GM21717 (cell line): ENCODE data around the gene PEX16.

Source experiments
- ATAC-seq: cut with Tn5 transposase; IDR thresholded peaks from one replicate; pipeline ENCODE4 v1.9.1; 2021; ENCODE audit warnings: mild to moderate bottlenecking, moderate library complexity; ENCODE audit not compliant: unreplicated experiment

The PEX16 gene

DNA sequence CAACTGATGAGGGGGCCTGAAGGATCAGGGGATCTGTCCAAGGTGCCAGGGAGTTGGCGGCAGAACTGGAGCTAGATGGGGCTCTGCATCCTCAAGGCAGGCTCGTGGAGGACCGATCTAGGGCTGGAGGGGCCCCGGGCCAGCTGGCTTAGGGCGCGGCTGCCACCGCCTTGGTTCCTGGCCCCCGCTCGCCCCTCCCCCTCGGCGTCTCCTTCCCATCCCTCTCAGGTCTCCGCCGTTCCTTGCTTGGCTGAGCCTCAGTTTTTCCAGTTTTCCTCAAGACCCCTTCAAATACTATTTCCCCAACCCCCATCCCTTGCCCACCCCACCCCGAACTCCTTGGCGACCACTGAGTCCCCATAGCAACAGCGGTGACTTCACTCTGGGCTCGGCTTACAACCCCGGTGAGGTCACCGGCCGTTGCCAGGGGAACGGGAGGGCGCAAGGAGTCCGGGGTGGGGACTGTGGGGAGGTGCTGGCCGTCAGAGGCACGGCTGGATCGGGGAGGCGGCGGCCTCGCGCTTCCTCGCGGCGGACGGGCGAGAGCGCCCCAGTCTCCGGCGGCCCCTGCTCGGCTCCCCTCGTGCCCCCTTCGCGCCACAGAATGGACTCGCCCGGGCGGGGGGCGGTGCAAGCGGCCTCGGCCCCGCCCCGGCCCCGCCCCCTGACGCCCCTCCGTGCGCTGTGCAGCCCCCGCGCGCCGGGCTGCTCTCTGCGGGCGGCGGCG is 18.1 kb downstream of the PEX16 start:
- ATAC-seq: no peak

DNA sequence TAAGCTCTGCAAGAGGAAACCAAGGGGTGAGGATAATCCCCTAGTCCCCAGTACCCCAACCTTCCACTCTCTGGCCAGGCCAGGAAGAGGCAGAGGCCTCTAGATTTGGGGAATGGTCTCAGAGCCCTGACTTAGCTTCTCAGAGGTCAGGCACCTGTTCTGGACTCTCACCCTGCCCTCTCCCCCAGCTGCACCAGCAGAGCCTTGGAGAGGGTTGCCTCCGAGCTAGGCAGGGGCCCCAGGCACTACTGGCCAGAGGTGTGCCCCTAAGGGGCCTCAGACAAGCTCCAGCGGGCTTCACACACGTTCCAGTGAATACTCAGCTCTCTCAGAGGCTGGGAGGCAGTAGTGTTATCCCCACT is 18.6 kb downstream of the PEX16 start:
- no peak for ATAC-seq

GRCh38 chr11:45897556-45897955 is 20.1 kb downstream of the PEX16 start:
- no peak for ATAC-seq

- no peak for ATAC-seq
Observed at GRCh38 chr11:45896422-45896984, 21.2 kb downstream of the PEX16 start.

- no peak for ATAC-seq
Observed at GRCh38 chr11:45895553-45896259, 22.0 kb downstream of the PEX16 start.

- ATAC-seq: no peak
Observed at GRCh38 chr11:45894555-45895247, 23.0 kb downstream of the PEX16 start.

- no peak for ATAC-seq
Observed at GRCh38 chr11:45892856-45893255, 24.8 kb downstream of the PEX16 start.

GRCh38 chr11:45890886-45891550 is 26.7 kb downstream of the PEX16 start:
- ATAC-seq: no peak

DNA sequence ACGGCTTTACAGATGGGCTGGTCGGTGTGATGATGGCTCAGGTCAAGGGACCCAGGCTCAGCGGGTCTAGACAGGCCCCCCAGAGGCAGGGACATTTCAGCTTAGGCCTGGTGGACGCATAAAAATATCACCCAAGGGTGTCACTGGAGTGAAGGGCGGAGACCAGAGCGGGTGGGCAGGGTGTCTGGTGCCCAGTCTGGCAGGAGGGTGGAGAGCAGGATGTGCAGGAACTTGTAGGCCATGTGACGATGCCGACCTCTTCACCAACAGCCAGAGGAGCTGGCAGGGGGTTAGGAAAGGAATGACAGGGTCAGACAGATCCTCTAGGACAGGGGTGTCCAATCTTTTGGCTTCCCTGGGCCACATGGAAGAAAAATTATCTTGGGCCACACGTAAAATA is 27.7 kb downstream of the PEX16 start:
- no peak for ATAC-seq

DNA sequence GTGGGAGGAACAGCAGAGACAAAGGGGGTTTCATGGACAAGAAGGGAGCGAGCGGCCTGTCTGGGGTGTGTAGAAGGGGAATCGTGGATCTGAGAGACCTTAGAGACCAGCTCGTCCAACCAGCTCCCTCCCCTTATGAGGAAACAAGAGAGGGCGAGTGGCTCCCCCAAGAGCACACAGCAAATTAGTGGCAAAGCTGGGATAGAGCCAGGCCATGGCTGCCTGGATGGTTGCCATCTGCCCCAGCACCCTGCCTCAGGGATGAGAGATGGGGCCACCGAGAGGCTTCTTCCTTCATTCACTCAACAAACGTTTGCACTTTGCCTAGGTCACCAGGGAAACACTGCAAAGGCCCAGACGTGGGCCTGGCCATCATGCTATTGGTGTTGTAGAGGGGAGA is 28.1 kb downstream of the PEX16 start:
- no peak for ATAC-seq

DNA sequence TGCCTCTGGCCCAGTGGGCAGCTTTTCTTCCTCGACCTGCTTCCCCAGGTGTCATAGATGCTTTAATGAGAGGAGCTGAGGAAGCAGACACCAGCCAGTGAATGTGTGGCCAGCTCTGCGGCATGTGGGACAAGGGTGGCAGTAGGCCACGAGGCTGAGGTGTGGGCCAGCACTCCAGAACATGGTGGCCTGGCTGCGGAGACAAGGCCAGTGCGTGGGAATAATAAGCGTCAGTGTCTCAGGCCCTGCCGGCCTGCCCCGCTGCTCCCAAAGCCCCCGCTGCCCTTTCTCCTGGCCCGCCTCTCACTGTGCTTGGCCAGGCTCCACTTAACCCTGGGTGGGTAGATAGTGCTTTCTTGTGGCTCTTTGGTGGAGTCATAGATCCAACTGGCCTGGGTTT is 30.1 kb downstream of the PEX16 start:
- ATAC-seq: no peak

DNA sequence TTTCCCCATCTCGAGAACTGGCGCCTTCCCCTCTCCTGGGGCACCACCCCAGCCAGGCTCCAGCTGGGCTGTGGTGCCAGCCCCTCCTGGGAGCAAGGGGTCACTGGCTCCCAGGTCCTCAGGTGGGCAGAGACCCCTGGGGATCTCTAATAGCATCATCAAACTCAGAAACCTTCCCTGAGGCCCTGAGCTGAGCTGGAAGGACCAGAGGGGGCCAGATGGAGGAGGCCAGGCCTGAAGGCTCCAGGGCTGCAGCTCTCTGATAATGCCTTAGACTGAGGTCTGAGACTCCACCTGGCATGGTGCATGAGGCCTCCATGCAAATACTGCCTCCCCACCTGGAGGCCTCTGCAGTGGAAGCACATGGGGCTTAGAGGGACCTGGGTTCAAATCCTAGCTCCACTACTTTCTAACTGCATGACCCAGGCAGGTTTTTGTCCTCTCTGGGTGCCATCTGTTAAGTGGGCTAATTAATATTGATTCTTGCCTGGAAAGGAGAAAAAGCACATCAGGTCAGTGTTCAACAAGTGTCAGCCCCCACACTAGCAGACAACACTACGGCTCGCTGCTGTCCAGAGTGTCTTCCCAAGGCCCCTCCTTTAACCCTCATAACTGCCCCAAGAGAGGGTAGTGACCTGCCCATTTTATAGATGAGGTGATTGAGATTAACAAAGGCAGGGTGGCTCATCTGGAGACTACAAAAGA is 30.7 kb downstream of the PEX16 start:
- no peak for ATAC-seq

- no peak for ATAC-seq
Observed at GRCh38 chr11:45885921-45886721, 31.6 kb downstream of the PEX16 start.

DNA sequence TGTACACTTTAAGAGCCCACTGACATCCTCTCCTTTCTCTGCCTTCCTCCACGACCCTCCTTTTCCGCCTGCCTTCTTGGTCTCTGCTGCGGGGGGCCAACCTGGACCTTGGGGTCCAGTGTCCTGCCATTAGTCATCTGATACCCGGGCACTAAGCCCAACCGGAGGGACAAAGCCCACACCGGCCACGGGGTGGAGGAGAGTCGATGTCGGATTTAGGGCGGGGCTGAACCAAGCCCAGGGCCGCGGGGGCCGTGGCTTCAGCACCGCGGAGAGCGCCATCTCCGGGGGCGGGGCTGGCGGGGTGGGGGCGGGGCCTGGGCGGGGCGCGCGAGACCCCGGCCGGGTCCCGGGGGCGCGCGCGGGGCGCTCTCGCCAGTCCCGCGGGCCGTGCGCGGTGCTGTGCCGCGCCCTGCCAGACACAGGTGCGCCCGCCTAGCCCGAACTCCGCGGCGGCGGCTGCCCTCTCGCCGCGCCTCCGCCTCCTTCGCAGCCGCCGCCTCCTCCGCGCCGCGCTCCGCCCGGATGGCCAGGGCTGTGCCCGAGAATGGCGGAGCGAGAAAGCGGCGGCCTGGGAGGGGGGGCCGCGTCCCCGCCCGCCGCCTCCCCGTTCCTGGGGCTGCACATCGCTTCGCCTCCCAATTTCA is 32.3 kb downstream of the PEX16 start, which contains the start of gene MAPK8IP1:
Gene MAPK8IP1, plus strand, starts transcription at position 378 of the 647 bp plus-strand sequence. Its CDS starts 170 bp downstream, at position 548.
- ATAC-seq: no peak

DNA sequence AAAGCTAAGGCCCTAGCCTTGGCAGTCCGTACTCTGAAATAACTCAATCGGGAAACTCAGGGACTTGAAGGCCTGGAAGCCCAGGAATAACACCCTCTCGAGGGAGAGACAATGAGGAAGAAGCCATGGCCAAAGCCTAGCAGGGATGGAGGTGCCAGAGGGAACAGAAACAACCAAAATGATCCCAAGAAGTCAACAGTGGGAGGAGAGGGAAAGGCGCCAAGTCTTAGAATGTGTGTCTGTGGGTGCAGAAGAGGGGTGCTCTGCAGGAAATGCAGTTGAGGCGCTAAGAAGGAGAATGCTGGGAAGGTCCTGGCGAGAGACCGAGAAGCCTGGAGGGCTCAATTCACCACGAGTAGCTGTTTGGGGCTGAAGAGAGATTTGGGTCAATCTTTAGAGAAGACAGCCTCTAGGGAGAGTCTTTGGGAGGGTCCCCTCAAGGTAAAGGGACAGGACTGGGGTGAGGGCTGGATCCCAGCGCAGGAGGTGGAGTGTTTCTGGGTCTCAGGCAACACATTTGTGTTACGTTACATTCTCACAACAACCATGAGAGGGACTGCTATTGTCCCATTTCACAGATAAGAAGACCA is 33.0 kb downstream of the PEX16 start:
- ATAC-seq: no peak

DNA sequence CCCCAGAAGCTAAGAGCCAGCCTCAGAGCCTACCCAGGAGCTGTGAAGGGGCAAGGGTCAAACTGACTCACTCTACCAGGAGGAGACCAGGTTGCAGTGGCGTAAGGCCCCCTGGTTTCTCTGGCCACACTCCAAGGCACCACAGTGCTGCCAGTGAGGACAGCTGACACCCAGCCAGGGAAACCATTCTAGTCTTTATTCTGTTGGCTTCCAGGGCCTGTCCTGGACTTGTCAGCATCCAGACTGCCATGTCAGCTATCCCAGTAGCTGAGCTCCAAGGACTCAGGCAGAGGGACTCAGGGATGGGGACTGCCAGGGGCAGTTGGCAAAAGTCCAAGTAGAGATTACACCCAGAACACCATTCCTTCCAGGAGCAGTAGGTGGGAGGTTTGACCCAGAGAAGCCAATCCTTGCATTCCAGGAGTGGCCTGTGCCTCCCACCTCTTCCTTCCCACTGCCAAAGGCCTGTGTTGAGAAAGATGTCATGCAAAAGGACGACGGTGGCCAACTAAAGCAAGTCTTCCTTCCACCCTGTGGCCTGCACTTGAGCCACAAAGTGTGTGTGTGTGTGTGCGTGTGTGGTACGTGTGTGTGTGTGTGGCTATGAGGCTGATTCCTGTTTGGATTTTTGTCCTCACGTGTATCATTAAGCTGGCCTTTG is 35.8 kb downstream of the PEX16 start:
- ATAC-seq: no peak

GRCh38 chr11:45880772-45881570 is 36.7 kb downstream of the PEX16 start:
- ATAC-seq: no peak
